CD4-positive, alpha-beta T cell treated with Interleukin-15 for 4 hours (primary cell): ENCODE results near the gene NUP210.
"Not testable (repeated sequence)": the region's sequence is repeated elsewhere in the genome, so short reads cannot be mapped to it uniquely, and the experiment has no call there.

Experiments
- DNase-seq: peaks from one replicate; pipeline ENCODE4 v3.0.0-alpha.2; 2020; ENCODE audit warnings: low spot score

NUP210 gene

DNA sequence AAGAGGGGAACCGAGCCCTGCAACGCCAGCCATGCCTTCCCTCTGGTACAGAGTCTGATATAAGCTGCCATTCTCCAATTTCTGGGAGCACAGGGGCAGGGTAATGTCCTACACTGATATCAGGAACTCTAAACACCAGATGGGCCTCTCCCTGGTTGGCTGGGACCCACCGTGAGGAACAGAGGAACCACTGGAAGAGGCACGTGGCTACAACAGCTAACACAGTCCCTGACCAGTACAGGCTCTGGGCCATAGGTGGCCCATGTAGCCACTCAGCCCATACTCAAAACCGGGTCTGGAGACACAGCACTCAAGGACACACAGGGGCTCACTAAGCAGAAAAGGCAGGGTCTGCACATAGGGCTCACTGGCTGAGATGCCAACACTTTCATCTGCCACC is 13.9 kb downstream of the NUP210 start:
- no peak for DNase-seq

DNA sequence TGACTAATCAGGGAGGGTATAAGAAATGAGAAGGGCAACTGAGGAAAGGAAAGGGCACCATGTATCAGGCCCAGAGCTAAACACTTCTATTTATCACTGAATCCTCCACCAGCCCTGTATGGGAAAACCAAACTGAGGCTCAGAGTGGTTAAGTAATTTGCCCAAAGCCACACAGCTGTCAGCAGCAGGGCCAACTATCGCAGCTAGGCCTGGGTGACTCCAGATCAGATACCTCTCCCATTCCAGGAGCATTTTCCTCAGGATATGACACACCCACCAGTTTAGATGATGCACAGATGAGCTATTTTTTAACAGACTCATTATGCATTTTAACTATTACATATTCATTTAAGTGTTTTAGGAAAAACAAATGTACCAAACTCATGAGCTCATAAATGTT is 14.5 kb downstream of the NUP210 start:
- DNase-seq = no peak

DNA sequence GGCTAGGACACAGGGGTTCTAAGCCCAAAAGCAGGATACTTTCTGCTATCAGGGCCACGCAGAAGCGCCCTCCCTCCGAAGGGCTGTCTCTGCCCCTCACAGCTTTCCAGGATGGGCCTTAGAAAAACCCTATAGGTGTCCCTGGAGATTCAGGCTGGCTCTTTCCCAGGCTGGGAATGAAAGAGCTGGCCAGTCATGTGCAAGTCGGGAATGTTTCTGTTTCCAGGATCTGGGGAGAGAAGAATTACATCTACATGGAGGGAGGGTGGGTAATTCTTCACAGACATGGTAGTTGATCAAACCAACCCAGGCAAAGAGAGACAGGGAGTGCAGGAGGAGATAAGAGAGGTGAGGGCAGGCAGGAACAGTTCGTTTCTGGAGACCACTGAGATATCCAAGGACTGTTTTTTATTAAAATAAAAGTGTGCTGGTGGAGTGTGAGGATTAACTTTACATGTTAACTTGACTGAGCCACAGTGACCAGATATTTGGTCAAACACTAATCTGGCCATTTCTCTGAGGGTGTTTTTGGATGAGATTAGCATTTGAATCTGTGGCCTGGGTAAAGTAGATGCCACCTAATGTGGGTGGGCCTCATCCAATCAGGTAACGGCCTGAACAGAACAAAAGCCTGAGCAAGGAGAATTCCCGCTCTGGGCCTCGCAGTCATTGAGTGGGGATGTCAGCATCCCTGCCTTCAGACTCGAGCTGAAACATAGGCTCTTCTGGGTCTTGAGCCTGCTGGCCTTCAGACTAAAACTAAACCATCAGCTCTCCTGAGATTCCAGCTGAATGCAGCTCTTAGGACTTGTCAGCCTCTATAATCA is 15.3 kb downstream of the NUP210 start:
- no peak for DNase-seq

DNA sequence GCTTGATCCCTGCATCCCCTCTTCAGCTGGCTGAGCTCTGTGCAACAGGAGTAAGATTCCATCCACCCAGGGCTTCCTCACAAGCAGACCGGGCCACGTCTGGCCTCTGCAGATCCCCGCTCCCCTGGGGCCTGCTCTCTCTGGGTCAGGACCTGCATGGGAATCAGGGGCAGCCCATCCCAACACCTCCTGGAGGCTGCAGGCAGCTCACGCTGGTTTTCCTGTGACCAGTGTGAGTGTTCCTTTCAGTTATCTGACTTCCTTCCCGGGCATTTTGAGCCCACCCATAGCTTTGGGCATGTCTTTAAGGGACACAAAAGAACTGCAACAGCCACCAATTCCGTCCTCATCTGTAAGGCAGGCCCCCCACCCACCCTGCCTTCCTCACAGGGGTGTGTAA is 16.3 kb downstream of the NUP210 start:
- no peak for DNase-seq

DNA sequence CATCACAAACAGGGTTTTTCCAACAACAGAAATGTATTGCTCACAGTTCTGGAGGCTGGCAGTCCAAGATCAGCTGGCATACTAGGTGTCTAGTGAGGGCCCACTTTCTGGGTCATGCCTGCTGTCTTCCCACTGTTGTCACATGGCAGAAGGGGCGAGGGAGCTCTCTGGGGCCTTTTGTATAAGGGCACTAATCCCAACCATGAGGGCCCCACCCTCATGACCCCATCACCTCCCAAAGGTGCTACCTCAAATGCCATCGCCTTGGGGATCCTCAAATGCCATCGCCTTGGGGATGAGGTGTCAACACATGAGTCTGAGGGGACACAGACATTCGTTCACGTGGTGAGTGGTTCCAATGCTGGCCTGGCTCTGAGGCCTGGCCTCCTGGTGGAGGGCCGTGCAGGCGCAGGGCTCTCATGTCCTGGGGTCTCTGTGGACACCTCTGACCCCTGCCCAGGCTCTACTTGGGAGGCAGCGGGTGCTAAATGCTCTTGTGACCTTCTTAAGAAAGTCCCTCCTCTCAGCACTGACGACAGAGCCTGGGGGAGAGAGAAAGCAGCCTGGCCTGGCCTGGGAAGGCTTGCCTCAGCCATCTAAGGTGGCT is 16.8 kb downstream of the NUP210 start:
- DNase-seq = no peak

DNA sequence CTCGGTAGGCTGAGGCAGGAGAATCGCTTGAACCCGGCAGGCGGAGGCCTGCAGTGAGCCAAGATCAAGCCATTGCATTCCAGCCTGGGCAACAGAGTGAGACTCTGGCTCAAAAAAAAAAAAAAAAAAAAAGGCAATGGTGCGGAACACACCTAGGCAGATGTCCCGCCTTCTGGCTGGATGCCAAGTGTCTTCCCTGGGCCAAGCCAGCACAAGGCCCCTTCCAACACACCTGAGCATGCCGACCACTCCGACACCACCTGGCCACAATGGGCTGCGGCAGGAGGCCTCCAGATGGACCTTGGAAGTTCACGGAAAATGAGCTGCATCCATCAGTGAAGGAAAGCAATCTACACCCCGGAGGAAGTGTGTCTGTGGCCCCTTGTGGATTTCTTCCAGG is 19.0 kb downstream of the NUP210 start:
- DNase-seq = no peak

DNA sequence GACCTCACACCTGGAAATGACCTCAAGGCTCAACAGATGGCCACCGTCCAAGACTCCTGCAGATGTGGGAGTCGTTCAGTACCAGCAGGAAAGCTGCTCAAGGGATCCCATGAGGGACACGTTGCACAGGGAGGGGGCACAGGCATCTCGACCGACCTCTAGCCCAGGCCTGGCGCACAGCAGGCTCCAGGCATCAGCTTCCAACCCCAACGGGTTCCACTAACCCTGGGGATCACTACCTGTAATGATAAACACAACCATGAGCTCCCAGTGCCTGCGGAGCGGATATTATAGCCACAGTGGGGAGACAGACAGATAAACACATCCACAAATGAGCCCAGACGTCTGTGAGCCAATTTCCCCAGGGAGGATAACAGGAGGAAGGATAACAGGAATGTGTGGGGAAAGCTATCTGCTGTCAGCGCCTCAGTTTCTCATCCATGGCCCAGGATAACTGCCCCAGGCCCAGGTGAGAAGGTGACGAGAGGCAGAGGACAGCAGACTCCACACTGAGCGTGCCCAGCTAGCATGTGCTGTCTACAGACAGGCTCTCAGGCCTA is 19.9 kb downstream of the NUP210 start:
- no peak for DNase-seq

DNA sequence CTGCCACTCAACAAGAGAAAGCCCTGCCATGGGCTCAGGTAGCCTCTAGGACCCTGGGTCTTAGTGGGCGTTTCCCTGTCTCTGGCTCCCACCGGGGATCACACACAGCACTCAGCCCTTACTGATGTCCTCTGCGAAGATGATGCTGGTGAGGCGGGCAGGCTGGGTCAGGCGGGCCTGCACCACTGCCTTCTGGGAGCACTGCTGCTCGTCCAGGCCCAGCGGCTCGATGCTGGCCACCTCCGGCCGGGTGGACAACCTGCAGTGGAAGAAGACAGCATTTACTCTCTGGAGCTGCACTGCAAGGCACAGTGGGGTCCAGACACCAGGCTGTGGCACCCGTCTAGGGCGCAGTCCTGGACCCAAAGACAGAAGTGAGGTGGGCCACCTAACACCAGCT is 20.5 kb downstream of the NUP210 start:
- DNase-seq = no peak

DNA sequence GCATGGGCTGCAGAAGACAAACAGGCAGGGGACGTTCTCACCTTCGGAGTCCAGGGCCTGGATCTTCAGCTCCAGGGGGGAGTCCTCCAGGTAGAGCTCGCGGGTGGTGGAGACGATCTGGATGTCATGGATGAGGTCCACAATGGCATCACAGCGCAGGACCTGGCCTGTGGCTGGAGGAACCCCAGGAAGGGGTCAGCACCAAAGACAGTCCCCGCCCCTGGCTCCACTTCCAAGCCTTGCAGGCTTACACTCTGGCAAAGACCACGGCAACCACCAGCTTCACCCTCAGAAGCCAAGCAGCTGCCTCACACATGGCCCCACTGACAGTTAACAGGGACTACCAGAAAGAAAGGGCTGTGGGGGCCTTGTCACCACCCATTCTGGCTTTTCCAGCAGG is 22.8 kb downstream of the NUP210 start:
- DNase-seq = no peak

DNA sequence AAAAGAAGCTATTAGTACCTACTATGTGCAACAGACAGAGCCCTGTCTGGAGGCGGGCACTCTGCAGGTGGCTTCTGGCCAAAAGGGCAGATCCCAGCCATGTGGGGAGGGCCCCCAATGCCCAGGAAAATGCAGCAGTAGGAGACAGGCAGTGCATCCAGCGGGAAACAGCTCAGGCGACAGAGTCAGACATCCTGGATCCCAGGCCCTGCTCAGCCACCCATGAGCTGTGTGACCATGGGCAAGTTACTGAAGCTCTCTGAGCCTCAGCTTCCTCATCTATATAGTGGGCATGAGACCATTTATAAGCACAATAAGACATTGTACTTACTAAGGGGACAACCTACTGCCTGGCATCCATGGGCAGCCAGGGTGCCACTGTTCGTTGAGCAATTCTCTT is 25.8 kb downstream of the NUP210 start:
- no peak for DNase-seq

DNA sequence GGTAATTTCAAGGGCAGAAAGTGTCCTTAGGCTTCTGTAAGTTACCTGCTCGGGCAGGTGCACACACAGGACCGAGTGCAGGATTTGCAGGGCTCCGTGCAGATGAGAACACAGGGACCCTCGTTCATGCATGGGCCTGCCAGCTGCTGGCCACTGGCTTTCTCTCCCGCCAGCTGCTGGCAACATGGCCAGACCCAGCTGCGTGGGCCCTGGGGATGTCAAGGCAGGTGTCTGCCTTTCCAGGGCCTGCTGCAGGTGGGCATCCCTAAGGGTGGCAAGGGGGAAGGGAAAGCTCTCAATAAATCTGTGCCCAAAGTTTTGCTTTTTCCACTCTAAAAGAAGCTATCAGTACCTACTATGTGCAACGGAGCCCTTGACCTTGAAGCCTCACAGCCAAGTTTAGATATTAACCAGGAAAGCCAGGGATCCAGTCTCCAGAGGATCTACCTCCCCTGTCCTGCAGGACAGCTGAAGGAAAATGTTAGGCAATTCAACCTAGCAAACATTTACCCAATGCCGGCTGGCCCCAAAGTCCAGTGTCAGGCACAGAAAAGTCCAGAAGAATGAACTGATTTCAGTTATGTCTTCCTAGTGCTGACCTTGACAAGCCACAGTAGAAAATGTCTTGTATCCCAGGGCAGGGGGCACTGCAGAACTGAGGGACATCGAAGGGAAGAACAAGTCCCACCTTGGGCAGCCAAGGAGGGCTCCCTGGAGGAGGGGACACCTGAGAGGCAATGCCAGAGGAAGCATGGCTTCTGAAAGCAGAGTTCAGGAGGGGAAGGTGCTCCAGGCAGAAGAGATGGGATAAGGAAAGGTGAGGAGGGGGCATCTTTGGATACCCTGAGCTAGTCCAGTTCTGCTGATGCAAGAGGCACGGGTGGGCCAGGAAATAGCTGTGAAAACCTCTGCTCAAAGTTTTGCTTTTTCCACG is 26.4 kb downstream of the NUP210 start:
- no peak for DNase-seq

DNA sequence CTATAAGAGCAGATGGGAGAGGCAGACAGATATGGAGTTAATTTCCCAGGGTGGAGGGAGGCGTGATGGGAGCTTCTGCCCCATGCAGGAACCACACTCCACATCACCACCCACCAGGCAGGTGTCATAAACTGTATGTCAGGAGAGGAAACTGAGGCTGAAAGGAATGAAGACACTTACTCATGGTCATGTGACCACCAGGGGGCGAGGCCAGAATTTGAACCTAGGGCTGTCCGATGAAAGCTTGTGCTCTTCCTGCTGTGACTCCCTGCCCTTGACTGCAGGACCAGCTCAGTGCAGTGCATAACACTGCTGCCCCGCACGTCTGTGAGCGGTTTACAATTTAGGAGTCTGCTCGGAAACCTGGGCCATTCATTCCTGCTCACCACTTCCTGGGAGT is 28.8 kb downstream of the NUP210 start:
- DNase-seq = peak; percentile 22

DNA sequence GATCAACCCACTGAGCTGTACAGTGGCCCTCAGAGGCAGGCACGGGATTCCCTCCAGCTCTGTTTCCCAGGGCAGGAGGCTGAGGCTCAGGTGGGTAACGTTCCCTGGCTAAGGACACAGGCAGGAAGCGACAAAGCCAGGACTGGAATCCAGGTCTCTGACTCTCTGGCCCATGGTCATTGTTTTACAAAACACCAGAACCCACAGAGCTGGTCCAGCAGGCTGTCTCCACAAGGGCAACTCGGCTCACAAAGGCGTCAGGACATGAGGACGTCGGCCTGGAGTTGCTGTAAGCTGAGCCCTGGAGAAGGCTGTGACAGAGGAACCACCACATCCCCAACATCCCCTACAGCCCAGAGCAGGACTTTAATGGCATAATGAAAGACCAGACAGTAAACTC is 30.7 kb downstream of the NUP210 start:
- DNase-seq = no peak

DNA sequence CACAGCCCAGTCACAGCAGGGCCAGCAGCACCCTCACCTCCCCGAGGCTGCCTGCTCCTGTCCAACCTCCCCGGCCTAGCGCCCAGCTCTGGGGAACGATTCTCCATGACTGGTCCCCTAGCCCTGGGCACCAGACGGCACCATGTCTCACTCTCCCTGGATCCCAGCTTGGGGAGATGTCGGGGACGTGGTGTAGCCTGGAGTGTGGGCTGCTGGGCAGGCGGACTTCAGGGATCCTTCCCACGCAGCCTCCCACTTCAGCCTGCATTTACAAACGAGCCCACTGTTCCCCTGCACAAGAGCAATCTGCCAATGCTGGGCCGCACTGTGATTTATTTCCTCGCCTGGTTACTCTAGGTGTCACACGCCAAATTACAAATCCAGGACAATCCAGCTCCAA is 31.3 kb downstream of the NUP210 start:
- no peak for DNase-seq

DNA sequence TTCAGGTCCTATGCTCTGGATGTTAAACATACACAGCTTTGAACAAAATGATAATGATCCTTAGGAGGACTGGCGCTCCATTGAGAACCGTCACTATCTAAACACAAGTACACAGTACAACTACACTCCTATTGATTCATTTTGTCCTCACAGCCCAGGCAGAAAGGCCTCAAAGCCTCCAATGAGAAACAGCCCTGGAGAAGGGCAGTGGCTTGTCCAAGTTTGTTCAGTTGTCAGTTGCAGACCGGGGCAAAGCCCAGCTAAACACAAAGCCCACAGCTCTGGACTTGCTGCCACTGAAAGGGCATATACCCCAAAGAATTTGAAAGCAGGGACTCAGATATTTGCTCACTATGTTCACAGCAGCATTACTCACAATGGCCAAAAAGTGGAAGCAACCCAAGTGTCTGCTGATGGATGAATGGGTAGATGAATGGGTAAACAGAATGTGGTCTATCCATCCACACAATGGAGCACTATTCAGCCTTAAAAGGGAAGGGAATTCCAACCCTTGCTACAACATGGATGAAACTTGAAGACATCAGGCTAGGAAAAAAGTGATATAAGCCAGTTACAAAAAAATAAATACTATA is 34.7 kb downstream of the NUP210 start:
- DNase-seq = no peak

DNA sequence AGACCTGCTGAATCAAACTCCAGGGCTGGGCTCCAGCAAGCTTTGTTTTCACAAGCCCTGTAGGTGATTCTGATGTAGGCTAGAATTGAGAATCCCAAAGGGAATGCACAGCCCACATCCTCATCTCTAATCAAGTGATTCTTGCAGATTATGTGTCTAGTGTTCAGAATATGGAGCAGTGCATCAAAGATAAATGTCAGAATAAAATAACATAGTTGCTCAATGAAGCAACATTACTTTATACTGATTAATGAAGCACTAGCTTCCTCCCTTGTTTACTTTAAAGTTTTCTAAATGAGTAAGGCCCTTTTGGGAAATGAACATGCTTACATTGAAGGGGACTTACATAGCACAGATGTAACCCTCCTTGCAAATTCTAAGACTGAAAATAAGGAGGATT is 39.2 kb downstream of the NUP210 start:
- no peak for DNase-seq

DNA sequence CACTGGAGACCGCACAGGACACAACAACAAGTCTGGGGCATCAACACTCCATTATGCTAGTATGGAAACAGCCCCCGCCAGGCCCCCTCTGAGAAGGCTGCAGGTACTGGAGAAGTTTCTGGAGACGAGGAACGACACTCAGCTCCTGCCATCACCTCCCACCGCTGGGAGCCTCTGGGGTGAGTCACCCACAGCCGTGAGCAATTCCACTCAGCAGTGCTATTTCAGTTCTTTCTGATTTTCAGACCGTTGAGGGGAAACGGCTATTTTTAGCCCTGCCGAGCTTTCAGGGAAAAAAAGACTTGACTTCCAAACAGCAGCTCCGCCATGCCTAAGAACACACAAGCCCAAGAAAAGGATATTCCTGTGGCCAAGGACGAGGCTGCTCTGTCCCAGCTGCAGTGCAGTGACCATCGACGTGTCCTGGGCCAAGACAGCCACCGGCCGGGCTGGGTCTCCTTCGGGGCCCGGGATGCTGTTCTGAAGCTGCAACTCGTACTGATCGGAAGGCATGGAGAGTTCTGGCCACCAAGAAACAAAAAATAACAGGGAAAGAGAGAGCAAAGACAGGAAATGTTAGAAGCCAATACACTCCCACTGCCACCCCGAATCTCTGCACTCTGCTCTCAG is 40.8 kb downstream of the NUP210 start:
- DNase-seq = no peak

DNA sequence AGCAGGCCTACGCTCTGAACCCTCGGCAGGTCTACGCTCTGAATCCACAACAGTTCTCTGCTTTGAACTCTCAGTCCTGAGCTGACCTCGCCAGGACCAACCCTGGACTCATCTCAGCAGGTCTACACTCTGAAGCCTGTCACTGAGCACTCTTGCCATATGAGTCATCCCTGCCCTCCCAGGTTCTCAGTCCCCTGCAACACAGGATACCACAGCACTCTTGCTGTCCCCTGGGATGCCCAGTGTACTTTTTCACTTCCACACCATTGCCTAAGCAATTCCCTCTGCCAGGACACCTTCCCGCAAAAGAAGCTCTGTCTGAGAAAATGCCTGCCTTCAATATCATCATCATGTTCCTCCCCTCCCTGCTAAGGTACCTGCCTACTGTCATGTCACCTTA is 42.0 kb downstream of the NUP210 start:
- no peak for DNase-seq

DNA sequence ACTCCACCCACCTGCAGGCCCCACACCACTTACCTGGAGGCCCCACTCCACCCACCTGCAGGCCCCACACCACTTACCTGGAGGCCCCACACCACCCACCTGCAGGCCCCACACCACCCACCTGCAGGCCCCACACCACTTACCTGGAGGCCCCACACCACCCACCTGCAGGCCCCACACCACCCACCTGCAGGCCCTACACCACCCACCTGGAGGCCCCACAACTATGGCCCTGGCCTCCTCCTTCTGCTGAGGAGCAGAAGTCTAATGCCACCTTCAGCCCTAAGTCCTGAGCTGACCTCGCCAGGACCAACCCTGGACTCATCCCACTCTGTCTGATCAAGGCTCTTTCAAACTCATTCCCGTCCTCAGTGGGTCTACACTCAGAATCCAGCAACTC is 42.4 kb downstream of the NUP210 start:
- DNase-seq = not testable (repeated sequence)

DNA sequence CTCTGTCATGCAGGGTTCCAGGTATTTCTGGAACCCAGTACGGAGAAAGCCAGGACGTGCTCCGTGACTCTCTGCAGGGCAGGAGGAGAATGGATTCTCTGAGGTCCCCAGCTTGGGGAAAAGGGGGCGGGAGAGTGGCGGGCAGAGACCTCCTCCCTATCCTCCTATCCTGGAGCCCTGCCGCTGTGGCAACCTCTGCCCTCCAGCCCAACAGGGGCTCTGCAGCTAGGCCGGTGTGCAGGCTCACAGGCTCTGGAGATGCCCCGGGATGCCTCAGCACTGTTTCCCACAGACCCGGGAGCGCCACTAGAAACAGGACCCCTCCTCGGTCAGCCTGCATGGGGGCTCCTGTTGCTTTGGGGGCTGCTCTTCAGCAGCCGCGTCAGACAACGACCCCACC is 43.1 kb downstream of the NUP210 start:
- DNase-seq = no peak

DNA sequence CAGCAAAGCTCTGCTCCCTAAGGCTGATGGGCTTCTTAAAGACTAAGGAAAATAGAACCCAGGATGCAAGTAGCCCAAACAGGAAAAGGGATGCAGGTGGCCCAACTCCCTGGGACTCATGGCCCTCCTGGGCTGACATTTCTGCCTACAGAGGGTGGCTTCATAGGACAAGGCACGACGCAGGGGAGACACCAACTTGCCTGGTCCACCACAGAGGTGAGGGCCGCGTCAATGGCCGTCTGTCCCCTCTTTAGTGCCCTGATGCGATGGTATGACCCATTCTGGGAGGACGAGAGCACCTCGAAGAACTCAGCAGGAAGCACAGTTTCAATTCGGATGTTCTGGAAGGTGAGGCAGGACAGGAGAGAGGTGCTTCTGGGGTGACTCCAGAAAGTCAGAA is 44.0 kb downstream of the NUP210 start:
- DNase-seq = no peak

DNA sequence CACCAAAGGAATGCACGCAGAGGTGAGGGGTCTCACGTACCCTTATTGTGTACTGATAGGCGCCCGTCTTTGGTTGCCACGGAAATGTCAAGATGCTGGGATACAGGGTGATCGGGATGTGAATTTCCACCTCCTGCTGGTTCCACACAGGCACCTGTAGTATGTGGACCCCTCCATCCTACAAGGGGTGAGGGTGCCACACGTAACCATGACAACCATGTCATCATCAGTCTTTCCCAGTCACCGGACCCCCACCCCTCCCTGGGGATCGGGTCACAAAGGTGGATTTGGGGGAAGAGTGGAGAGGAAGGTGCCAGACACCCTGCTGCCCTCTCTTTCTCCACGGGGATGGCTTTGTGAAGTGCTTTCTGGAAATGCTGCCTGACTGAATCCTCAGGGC is 44.7 kb downstream of the NUP210 start:
- no peak for DNase-seq
